ENCODE results near the gene THRAP3.

GRCh38 chr1:36342426-36343185 is 118.4 kb downstream of the THRAP3 start:
- TF ChIP-seq CTCF (IDR thresholded peaks at IDR 0.05) (no peak), POLR2A (IDR thresholded peaks at IDR 0.05) (no peak)

Measured in lower leg skin (tissue), 3 donors.